Glutamatergic neuron (in vitro differentiated cells): ENCODE results near the gene SMG5. TPM values are rescaled to one million over a fixed set of nuclear protein-coding genes. Genes with fewer than 3 reads are reported as not detected.
"Not testable (repeated sequence)": the region's sequence is repeated elsewhere in the genome, so short reads cannot be mapped to it uniquely, and the experiment has no call there.

Source experiments
- DNase-seq: peaks from one replicate; pipeline ENCODE4 v3.0.0; 2022
- H3K27ac Mint-ChIP-seq: one replicate; pipeline ENCODE4 v1.8.0; 2020; ENCODE audit warnings: mild to moderate bottlenecking, mixed read lengths, inconsistent platforms; ENCODE audit not compliant: unreplicated experiment
- H3K27me3 Mint-ChIP-seq: one replicate; pipeline ENCODE4 v1.8.0; 2020; ENCODE audit warnings: mild to moderate bottlenecking, moderate library complexity, mixed read lengths, inconsistent platforms; ENCODE audit not compliant: unreplicated experiment
- H3K36me3 Mint-ChIP-seq: one replicate; pipeline ENCODE4 v1.8.0; 2020; ENCODE audit warnings: mild to moderate bottlenecking, mixed read lengths, inconsistent platforms; ENCODE audit not compliant: unreplicated experiment
- H3K4me1 Mint-ChIP-seq: one replicate; pipeline ENCODE4 v1.8.0; 2020; ENCODE audit warnings: mild to moderate bottlenecking, low read depth, mixed read lengths, inconsistent platforms; ENCODE audit not compliant: unreplicated experiment
- H3K4me3 Mint-ChIP-seq: one replicate; pipeline ENCODE4 v1.8.0; 2020; ENCODE audit warnings: mild to moderate bottlenecking, mixed read lengths, inconsistent platforms; ENCODE audit not compliant: unreplicated experiment
- H3K9me3 Mint-ChIP-seq: one replicate; pipeline ENCODE4 v1.8.0; 2020; ENCODE audit warnings: mild to moderate bottlenecking, moderate library complexity, mixed read lengths, inconsistent platforms; ENCODE audit not compliant: unreplicated experiment
- long read RNA-seq: library from polyadenylated mRNA; unstranded; transcript quantifications from one replicate; pipeline ENCODE4 v2.0.0, GENCODE V29; 2020; ENCODE audit not compliant: unreplicated experiment
- total RNA-seq: library from RNA; stranded (reverse); fragmentation: NEBNext Ultra II Directional; extraction: Animal tissue kit (Norgen Biotek cat#: 25700); gene quantifications from one replicate; pipeline ENCODE4 v1.2.1, GENCODE V29; 2021; ENCODE audit not compliant: unreplicated experiment
- TF ChIP-seq, protein P1 (sequence below): fragments of 200-600 bp; sonication (generic); IDR thresholded peaks from one replicate; pipeline ENCODE4 v1.5.0; 2021; ENCODE audit not compliant: partially characterized antibody, unreplicated experiment

Gene SMG5
- total RNA-seq, result 86.6 TPM
- long read RNA-seq, full-length matches to known transcripts, result 3 of 11 reads
- long read RNA-seq, partial matches to known transcripts, result 5 of 11 reads
- long read RNA-seq, other reads (novel, unspliced or antisense), result 3 of 11 reads

- Mint-ChIP-seq H3K27ac (peak within 1 kb of the TSS; percentile 88), H3K36me3 (no peaks in the 10 kb centered on the region), H3K4me3 (peak within 1 kb of the TSS; percentile 97), H3K9me3 (peaks cover 17% of the 10 kb centered on the region), H3K27me3 (peaks cover 3% of the 10 kb centered on the region), H3K4me1 (peaks cover 18% of the 10 kb centered on the region)
- TF ChIP-seq, protein P1, sequence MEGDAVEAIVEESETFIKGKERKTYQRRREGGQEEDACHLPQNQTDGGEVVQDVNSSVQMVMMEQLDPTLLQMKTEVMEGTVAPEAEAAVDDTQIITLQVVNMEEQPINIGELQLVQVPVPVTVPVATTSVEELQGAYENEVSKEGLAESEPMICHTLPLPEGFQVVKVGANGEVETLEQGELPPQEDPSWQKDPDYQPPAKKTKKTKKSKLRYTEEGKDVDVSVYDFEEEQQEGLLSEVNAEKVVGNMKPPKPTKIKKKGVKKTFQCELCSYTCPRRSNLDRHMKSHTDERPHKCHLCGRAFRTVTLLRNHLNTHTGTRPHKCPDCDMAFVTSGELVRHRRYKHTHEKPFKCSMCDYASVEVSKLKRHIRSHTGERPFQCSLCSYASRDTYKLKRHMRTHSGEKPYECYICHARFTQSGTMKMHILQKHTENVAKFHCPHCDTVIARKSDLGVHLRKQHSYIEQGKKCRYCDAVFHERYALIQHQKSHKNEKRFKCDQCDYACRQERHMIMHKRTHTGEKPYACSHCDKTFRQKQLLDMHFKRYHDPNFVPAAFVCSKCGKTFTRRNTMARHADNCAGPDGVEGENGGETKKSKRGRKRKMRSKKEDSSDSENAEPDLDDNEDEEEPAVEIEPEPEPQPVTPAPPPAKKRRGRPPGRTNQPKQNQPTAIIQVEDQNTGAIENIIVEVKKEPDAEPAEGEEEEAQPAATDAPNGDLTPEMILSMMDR, result no peak
- peak; percentile 96 for DNase-seq
Observed at GRCh38 chr1:156282479-156283222, at the start of gene SMG5. TSS of gene SMG5 (minus strand) at chr1:156282825. CDS start at chr1:156282680, 145 bp downstream.

GRCh38 chr1:156323179-156323578 lies 40.6 kb upstream of the SMG5 start:
- not testable (repeated sequence) for DNase-seq, H3K27ac Mint-ChIP-seq, H3K4me1 Mint-ChIP-seq, H3K27me3 Mint-ChIP-seq, H3K36me3 Mint-ChIP-seq, H3K4me3 Mint-ChIP-seq, H3K9me3 Mint-ChIP-seq

DNA sequence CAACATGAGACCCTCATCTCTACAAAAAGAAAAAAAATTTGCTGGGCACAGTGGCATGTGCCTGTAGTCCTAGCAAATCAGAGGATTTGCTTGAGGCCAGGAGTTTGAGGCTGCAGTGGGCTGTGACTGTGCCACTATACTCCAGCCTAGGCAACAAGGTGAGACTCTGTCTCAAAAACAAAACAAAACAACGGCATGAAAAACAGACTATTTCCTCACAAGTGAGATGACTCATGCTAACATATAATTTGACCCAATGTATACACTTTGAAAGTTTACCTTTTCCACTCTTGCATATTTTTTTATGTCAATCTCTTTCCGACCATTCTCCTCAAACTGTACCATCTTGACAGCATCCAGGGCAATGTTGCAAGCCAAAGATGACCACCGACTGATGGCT lies 37.9 kb upstream of the SMG5 start:
- TF ChIP-seq, protein P1, result no peak
- Mint-ChIP-seq H3K9me3 (no peaks in the 10 kb centered on the region), H3K4me1 (no peaks in the 10 kb centered on the region), H3K27ac (no peak overlapping the region), H3K36me3 (no peaks in the 10 kb centered on the region), H3K4me3 (no peak overlapping the region), H3K27me3 (no peaks in the 10 kb centered on the region)
- DNase-seq, result no peak

DNA sequence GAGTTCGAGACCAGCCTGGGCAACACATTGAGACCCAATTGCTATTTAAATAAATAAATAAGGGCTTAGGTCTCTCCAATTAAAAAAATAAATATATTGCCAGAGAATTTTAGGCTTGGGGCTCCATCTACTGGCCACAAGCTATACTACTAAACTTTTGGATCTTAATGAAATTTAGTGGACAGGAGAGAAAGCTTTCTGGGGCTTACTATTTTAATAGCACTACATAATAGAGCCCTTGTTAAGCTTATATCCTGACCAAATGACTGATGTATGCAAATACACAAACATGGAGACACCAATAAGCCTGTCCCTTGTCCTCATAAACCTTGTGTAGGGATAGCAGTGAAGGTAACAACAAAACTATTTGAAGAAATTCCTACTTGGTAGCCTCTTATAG lies 37.0 kb upstream of the SMG5 start:
- no peak for DNase-seq
- H3K36me3 Mint-ChIP-seq, result no peaks in the 10 kb centered on the region
- no peaks in the 10 kb centered on the region for H3K27me3 Mint-ChIP-seq
- TF ChIP-seq, protein P1, result peak; percentile 54
- no peaks in the 10 kb centered on the region for H3K4me1 Mint-ChIP-seq
- no peaks in the 10 kb centered on the region for H3K9me3 Mint-ChIP-seq
- H3K27ac Mint-ChIP-seq, result no peak overlapping the region
- no peak overlapping the region for H3K4me3 Mint-ChIP-seq

DNA sequence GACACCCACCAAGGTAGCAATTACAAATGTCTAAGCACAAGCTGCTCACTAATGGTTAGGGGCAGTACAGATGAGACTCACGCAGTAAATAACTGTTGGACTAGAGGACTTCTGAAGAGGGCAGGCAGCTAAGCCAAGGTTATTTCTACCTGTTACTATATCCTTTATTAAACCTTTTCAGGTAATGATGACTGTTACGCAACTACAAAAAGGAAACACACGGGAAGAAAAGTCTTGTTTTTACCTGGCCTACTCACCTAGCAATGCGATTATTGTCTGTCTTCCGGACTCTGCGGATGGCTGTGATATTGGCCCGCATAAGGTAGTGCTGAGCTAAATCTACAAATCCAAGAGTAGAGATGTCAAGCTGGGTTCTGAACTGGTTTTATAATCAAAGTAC lies 34.3 kb upstream of the SMG5 start:
- no peaks in the 10 kb centered on the region for H3K27me3 Mint-ChIP-seq
- H3K36me3 Mint-ChIP-seq, result no peaks in the 10 kb centered on the region
- DNase-seq, result no peak
- H3K9me3 Mint-ChIP-seq, result peaks cover 3% of the 10 kb centered on the region
- H3K4me3 Mint-ChIP-seq, result no peak overlapping the region
- no peaks in the 10 kb centered on the region for H3K4me1 Mint-ChIP-seq
- TF ChIP-seq, protein P1, result no peak
- no peak overlapping the region for H3K27ac Mint-ChIP-seq
